ENCODE measurements around the gene CCDC39. TPM values are rescaled to one million over a fixed set of nuclear protein-coding genes. Genes with fewer than 3 reads are reported as not detected.

Gene CCDC39
- total and polyA plus RNA-seq, 9 of the 15 experiments (the other 6 are each of a cell fraction or from before 2014, with no cell fraction given): not detected

- TF ChIP-seq ZBTB40 (IDR thresholded peaks at IDR 0.05) (peak; percentile 98), ZBTB40 (CRISPR knock-in tag; IDR thresholded peaks at IDR 0.05) (no peak), NFE2L1 (tag; IDR thresholded peaks at IDR 0.05; ENCODE audit: borderline replicate concordance, low read depth) (no peak), XRCC3 (IDR thresholded peaks at IDR 0.05) (no peak), MNT (conservative IDR thresholded peaks at IDR 0.05) (peak; percentile 29 to 65; a peak in 1 of 4 replicates), SMC3 (conservative IDR thresholded peaks at IDR 0.05; ENCODE audit: insufficient read depth, low read depth, low read length) (no peak), KDM2B (CRISPR knock-in tag; IDR thresholded peaks at IDR 0.05) (no peak; the same call in 1 of the 2 replicates), MEF2D (tag; conservative IDR thresholded peaks at IDR 0.05; ENCODE audit: low read depth) (no peak)
- TF ChIP-seq, protein P1, sequence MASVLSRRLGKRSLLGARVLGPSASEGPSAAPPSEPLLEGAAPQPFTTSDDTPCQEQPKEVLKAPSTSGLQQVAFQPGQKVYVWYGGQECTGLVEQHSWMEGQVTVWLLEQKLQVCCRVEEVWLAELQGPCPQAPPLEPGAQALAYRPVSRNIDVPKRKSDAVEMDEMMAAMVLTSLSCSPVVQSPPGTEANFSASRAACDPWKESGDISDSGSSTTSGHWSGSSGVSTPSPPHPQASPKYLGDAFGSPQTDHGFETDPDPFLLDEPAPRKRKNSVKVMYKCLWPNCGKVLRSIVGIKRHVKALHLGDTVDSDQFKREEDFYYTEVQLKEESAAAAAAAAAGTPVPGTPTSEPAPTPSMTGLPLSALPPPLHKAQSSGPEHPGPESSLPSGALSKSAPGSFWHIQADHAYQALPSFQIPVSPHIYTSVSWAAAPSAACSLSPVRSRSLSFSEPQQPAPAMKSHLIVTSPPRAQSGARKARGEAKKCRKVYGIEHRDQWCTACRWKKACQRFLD (CRISPR knock-in tag; IDR thresholded peaks at IDR 0.05): 0 out of 2 replicates have a peak, but pooled peaks have one; percentile 37
- TF ChIP-seq, protein P2, sequence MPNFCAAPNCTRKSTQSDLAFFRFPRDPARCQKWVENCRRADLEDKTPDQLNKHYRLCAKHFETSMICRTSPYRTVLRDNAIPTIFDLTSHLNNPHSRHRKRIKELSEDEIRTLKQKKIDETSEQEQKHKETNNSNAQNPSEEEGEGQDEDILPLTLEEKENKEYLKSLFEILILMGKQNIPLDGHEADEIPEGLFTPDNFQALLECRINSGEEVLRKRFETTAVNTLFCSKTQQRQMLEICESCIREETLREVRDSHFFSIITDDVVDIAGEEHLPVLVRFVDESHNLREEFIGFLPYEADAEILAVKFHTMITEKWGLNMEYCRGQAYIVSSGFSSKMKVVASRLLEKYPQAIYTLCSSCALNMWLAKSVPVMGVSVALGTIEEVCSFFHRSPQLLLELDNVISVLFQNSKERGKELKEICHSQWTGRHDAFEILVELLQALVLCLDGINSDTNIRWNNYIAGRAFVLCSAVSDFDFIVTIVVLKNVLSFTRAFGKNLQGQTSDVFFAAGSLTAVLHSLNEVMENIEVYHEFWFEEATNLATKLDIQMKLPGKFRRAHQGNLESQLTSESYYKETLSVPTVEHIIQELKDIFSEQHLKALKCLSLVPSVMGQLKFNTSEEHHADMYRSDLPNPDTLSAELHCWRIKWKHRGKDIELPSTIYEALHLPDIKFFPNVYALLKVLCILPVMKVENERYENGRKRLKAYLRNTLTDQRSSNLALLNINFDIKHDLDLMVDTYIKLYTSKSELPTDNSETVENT (CRISPR knock-in tag; IDR thresholded peaks at IDR 0.05): no peak
These were observed 77.3 kb downstream of the CCDC39 start, which contains the start of gene TTC14 (continued) for GRCh38 chr3:180601688-180602666.

Data from K562 (cell line).